Brain microvascular endothelial cell (primary cell): ENCODE results near the gene SCRG1.

Source experiments
- DNase-seq: peaks from one replicate; pipeline ENCODE4 v3.0.0-alpha.2; 2020
- H3K27ac ChIP-seq: fragments of 250-450 bp; sonication (Bioruptor Pico); 2 replicates; pipeline ENCODE4 v1.5.1; 2020; ENCODE audit warnings: mild to moderate bottlenecking, moderate library complexity
- H3K27me3 ChIP-seq: fragments of 250-450 bp; sonication (Bioruptor Pico); replicated peaks from 2 replicates; pipeline ENCODE4 v1.5.1; 2020; ENCODE audit warnings: mild to moderate bottlenecking
- H3K36me3 ChIP-seq: fragments of 250-450 bp; sonication (Bioruptor Pico); replicated peaks from 2 replicates; pipeline ENCODE4 v1.5.1; 2020; ENCODE audit warnings: mild to moderate bottlenecking
- H3K4me3 ChIP-seq: 2 replicates; pipeline ENCODE4 v1.5.1; 2011; ENCODE audit warnings: low read depth, mild to moderate bottlenecking, control low read depth, low read length, moderate library complexity
- in situ Hi-C: cut with HindIII; loops from 2 replicates; pipeline ENCODE4 v1.10.0; 2017; ENCODE audit warnings: low sequenced_read_pairs, low pct_ligation_motif_present
- TF ChIP-seq, protein P1 (sequence below): IDR thresholded peaks from 2 replicates; pipeline ENCODE4 v1.5.1; 2011; ENCODE audit warnings: low read depth, mild to moderate bottlenecking, moderate library complexity, low read length, control low read depth, inconsistent platforms; ENCODE audit errors: missing control alignments

SCRG1 gene

GRCh38 chr4:173398779-173399415 lies at the start of gene SCRG1:
TSS of gene SCRG1 (minus strand) at chr4:173399116. CDS start at chr4:173391414, 7,702 bp downstream.
- Histone ChIP-seq H3K36me3 (no peaks in the 10 kb centered on the region), H3K27me3 (no peaks in the 10 kb centered on the region), H3K4me3 (no peak within 1 kb of the TSS), H3K27ac (no peak within 1 kb of the TSS)
- TF ChIP-seq, protein P1, sequence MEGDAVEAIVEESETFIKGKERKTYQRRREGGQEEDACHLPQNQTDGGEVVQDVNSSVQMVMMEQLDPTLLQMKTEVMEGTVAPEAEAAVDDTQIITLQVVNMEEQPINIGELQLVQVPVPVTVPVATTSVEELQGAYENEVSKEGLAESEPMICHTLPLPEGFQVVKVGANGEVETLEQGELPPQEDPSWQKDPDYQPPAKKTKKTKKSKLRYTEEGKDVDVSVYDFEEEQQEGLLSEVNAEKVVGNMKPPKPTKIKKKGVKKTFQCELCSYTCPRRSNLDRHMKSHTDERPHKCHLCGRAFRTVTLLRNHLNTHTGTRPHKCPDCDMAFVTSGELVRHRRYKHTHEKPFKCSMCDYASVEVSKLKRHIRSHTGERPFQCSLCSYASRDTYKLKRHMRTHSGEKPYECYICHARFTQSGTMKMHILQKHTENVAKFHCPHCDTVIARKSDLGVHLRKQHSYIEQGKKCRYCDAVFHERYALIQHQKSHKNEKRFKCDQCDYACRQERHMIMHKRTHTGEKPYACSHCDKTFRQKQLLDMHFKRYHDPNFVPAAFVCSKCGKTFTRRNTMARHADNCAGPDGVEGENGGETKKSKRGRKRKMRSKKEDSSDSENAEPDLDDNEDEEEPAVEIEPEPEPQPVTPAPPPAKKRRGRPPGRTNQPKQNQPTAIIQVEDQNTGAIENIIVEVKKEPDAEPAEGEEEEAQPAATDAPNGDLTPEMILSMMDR = no peak
- DNase-seq = no peak
- in situ Hi-C loops = no loop called here

DNA sequence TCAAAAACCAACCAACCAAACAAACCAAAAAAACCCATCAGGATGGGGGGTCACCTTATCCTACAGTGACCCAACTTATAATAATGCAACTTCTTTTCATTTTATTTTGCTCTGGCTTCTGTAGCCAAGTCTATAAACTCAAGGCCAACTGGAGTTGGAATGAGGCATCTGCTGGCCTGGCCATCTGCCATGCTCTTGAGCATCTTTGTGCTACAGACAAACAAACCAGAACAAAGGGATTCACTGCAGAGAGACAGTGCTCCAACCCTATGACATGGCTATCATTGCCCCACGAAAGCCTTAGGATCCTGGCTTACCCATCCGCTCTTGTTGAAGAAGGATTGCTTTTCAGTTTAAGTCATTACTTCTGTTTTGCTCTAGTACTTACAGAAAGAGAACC lies 49.2 kb upstream of the SCRG1 start:
- Histone ChIP-seq H3K27me3 (no peaks in the 10 kb centered on the region), H3K36me3 (no peaks in the 10 kb centered on the region), H3K4me3 (no peak overlapping the region), H3K27ac (no peak overlapping the region)
- no peak for DNase-seq
- in situ Hi-C loops = no loop called here
- TF ChIP-seq, protein P1 = no peak

DNA sequence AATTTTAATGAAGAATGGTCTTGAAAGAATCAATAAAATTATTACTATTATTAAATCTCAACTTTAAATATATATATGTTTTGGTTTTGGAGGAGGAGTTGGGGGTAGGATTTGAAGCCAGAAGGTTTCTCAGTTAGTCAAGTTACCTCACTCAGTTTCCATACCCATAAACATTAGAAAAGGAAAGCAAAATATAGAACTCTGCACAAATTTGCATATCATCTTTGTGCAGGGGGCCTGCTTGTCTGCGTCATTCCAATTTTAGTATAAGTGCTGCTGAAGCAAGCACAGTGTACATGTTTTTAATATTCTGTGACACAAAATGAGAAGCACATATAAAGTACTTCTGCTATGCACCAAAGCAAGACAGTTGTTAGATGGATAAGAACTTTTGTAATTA lies 47.5 kb upstream of the SCRG1 start:
- TF ChIP-seq, protein P1 = no peak
- no peak overlapping the region for H3K4me3 ChIP-seq
- H3K27me3 ChIP-seq = no peaks in the 10 kb centered on the region
- in situ Hi-C loops = no loop called here
- no peak overlapping the region for H3K27ac ChIP-seq
- H3K36me3 ChIP-seq = no peaks in the 10 kb centered on the region
- DNase-seq = no peak

GRCh38 chr4:173443121-173443520 lies 44.2 kb upstream of the SCRG1 start:
- H3K27ac ChIP-seq = no peak overlapping the region
- no peak for DNase-seq
- no peaks in the 10 kb centered on the region for H3K36me3 ChIP-seq
- in situ Hi-C loops = no loop called here
- H3K4me3 ChIP-seq = no peak overlapping the region
- TF ChIP-seq, protein P1 = no peak
- H3K27me3 ChIP-seq = no peaks in the 10 kb centered on the region

DNA sequence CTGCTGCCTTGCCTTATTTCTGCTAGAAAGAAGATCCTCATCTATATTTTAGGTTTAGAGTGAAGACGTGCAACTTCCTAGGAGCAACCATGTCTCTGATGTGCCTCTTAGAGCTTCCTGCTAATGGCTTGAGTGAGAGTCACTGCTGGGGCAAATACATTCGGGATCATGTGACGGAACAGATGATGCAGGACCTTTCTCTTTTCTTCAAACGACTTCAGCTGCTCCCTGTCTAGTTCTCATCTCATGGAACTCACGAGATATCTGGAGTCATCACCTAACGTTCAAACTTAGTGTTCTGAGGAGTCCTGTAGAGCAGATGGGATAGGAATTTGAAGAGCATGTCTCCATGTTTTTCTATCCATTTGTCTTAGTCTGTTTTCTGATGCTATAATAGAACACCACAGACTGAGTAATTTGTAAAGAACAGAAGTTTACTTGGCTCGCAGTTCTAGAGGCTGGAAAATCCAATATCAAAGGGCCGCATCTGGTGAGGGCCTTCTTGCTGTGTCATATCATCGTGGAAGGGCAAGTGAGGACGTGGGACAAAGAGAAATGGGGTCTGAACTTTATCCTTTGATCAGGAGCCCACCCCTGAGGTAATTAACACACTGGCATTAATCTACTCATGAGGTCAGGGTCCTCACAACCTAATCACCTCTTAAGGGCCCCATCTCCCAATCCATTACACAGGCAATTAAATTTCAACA lies 43.5 kb upstream of the SCRG1 start:
- Histone ChIP-seq H3K36me3 (no peaks in the 10 kb centered on the region), H3K4me3 (no peak overlapping the region), H3K27ac (no peak overlapping the region), H3K27me3 (no peaks in the 10 kb centered on the region)
- in situ Hi-C loops = no loop called here
- no peak for DNase-seq
- TF ChIP-seq, protein P1 = no peak
